Ramos (cell line): ENCODE data around the gene CCR7.

Experiments used
- in situ Hi-C: fragments of 300-500 bp; cut with MboI; formaldehyde crosslinking; loops from one replicate; pipeline ENCODE4 v1.14.3; 2022; ENCODE audit warnings: low sequenced_read_pairs; ENCODE audit not compliant: unreplicated experiment

CCR7 gene

GRCh38 chr17:40538936-40539705, 26.2 kb downstream of the CCR7 start:
- in situ Hi-C loops, result loop anchor here (5.0 to 10.0 kb wide), 2 partner anchors 104 to 177 kb away; partner anchors contain the start of gene GJD3

DNA sequence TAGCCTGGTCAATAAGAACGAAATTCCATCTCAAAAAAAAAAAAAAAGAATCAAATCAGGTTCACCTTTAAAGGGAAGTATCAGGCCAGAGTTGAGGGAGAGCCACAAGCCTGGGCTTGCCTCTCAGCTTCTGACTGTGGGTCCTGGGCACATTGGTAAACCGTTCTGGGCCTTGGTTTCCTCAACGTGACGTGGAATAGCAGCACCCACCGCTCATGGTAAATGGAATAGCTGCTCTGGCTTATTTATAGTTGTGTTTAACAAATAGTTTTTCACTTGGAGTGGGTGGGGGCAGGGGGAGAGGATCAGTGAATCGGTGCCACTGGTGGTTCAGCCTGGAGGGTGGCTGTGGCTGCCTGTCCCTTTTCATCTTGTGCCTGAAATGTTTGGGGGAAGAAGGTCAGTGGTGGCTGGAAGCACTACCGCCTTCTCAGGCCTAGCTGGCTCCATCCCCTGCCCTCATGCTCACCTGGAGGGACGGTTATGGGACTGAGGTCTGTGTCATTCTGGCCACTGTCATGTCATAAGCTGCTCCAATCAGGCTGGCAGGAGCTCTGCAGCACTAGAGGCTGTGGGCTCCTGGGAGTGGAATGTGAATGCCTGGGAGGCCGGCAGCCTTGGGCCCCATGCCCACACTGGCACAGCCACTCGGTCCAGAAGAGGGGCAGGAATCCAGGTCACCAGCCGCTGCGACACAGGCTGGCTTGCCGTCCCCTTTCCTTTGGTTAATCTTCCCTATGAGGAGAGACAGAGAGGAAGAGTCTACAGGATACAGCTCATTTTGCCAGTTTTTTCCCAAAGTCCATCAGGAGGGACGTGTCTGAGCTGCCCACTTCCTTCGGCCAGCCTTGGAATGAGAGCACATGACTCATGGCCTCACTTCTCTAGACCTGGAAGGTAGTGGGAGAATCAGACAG, 27.0 kb downstream of the CCR7 start:
- in situ Hi-C loops, result loop anchor here (5.0 to 10.0 kb wide), 2 partner anchors 103 to 176 kb away; partner anchors contain the start of gene GJD3

GRCh38 chr17:40536295-40537171, 28.7 kb downstream of the CCR7 start:
- in situ Hi-C loops, result loop anchor here (5.0 to 10.0 kb wide), 2 partner anchors 102 to 174 kb away; partner anchors contain the start of gene GJD3

DNA sequence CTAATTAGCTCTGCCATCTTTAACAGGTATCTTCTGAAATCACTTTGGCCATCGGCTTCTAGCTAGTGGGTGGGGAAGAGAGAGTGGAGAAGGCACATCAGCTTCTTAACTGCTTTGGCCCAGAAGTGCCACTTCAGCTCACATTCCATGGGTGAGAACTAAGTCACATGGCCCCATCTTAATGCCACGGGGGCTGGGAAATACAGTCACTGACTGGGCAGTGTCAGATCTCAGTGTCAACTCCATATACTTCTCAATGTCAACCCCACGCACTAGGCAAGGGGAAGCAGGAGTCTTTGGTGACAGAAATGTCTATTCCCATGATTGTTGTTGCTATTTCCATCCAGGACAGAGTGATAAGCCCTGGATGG, 29.4 kb downstream of the CCR7 start:
- in situ Hi-C loops, result loop anchor here (5.0 to 10.0 kb wide), 2 partner anchors 101 to 174 kb away; partner anchors contain the start of gene GJD3

DNA sequence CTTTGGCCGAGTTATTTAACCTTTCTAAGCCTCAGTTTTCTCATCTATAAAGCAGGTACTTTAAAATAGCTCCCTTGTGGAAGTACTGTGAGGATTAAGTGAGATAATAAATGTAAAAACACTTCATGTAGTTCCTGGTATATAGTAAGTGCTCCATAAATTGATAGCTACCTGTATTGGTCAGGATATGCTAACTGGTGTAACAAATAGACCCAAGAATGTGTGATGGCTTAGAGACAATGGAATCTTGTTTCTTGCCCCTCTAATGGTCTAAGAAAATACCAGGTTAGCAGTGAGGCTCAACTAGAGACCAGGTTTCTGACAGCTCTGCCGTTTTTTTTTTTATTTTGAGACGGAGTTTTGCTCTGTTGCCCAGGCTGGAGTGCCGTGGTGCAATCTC, 29.8 kb downstream of the CCR7 start:
- in situ Hi-C loops, result loop anchor here (5.0 to 10.0 kb wide), 2 partner anchors 101 to 173 kb away; partner anchors contain the start of gene GJD3

- in situ Hi-C loops, result loop anchor here (5.0 to 10.0 kb wide), 2 partner anchors 100 to 172 kb away; partner anchors contain the start of gene GJD3
Measured at GRCh38 chr17:40534371-40535189, 30.7 kb downstream of the CCR7 start.

DNA sequence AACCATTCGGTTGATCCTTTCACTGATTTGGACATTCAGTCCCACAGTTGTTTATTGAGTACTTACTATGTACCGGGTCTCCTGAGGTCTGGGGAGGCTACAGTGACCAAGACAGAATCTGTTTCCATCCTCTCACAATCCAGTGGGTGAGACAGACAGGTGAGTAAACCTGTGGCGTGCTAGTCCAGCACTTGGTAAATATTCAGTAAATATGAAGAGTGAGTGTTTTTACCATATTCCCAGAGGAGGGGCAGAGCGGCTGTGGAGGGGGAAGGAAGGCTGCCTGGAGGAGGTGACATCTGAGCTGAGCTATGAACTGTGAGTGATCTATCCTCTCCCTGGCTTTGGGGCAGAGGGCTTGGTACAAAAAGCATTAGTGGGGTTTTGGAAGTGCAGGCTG, 31.4 kb downstream of the CCR7 start:
- in situ Hi-C loops, result loop anchor here (10.0 kb wide), 1 partner anchor 99 kb away; no protein-coding TSS in a partner anchor

DNA sequence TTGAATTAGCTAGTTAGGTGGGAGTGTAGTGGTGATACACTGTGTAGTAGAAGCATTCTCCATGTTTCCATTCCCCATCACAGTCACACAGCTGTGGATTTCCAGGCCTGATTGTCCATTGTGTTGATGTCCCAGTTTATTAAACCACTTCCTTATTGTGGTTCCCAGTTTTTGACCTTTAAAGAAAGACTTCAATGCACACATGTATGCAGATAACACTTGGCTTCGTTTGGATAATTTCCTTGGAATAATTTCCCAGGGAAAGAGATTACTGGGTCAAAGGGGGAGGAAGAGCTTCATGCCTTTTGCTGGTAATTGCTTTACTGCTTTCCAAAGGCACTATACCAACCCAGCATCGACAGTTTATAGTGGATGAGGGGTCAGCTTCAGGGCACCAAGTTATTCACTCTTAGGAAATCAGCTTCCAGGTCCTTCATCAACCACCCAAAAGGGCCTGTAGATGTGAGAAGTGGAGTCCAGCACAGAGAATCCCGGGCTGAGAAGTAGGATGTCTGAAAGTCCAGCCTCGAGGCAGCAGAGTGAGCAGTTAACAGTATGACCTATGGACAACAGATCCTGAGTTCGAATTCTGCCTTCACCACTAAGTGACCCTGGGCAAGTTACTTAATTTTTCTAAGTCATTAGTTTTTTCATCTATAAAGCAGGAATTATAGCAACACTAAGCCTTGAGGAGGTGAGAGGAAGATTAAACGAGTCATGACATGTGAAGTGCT, 32.6 kb downstream of the CCR7 start:
- in situ Hi-C loops, result loop anchor here (10.0 kb wide), 1 partner anchor 98 kb away; no protein-coding TSS in a partner anchor

DNA sequence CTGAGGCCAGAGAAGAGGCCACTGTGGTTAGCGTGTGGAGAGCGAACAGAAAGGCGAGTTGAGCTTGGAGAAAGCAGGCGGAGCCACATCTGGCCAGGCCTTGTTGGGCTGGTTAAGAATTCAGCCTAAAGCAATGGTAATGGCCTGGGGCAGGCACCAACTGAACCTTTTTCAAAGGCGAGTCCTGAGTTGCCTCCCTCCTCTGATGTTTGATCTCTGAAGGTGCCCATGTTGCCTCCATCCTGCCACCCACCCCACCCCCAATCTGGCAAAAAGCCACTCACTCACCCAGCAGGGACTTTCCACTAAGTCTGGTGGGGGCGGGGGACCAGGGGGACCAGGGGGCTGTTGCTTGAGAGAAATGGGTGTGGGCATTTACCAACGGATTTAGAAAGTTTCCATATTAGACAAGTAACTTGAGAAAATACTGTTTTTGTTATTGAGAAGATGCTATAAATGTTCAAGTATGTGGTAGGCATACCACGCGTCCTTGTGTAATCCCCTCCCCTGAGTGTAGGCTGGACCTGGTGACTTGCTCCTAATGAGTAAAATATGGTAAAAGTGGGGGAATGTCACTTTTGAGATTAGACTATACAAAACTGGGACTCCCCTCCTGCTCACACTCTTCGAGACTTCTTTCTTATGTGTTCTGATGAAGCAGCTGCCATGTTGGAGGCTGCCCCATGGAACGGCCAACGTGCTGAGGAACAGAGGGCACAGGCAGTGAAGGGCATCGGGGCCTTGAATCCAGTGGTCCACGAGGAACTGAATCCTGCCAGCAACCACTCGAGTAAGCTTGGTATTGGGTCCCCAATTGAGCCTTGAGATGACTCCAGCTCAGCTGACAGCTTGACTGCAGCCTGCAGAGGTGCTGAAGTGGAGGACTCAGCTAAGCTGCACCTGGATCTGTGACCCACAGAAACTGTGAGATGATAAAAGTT, 34.0 kb downstream of the CCR7 start:
- in situ Hi-C loops, result loop anchor here (10.0 kb wide), 1 partner anchor 97 kb away; no protein-coding TSS in a partner anchor

GRCh38 chr17:40530531-40530994, 34.7 kb downstream of the CCR7 start:
- in situ Hi-C loops, result loop anchor here (10.0 kb wide), 1 partner anchor 96 kb away; no protein-coding TSS in a partner anchor

DNA sequence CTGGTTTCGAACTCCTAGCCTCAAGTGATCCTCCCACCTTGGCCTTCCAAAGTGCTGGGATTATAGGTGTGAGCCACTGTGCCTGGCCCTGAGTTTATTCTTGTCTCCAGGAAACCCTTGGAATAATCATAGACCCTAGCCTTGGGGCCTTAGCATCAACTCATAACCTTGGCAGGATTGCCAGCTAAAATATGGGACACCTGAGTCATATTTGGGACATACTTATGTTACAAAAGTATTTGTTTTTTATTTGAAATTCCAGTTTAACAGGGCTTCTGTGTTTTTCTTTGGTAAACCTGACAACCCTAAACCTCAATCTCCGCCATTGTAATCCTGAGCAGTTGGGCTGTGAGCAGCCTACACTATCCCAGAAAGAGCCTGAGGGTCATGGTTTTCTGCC, 35.3 kb downstream of the CCR7 start:
- in situ Hi-C loops, result loop anchor here (10.0 kb wide), 1 partner anchor 95 kb away; no protein-coding TSS in a partner anchor

DNA sequence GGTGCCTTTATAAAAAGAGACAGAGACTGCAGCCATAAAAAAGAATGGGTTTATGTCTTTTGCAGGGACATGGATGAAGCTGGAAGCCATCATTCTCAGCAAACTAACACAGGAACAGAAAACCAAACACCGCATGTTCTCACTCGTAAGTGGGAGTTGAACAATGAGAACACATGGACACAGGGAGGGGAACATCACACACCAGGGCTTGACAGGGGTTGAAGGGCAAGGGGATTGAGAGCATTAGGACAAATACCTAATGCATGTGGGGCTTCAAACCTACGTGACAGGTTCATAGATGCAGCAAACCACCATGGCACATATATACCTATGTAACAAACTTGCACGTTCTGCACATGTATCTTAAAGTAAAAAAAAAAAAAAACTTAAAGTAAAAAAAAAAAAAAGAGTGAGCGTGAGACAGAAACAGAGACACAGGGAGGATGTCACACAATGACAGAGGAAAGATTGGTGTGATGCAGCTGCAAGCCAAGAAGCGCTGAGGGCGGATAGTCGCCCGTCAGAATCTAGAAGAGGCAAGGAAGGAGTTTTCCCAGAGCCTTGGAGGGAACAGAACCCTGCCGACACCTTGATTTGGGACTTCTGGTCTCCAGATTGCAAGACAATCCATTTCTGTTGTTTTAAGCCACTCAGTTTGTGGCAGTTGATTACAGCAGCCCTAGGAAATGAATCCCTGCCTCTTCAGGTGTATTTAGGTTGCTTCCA, 36.4 kb downstream of the CCR7 start:
- in situ Hi-C loops, result no loop called here

DNA sequence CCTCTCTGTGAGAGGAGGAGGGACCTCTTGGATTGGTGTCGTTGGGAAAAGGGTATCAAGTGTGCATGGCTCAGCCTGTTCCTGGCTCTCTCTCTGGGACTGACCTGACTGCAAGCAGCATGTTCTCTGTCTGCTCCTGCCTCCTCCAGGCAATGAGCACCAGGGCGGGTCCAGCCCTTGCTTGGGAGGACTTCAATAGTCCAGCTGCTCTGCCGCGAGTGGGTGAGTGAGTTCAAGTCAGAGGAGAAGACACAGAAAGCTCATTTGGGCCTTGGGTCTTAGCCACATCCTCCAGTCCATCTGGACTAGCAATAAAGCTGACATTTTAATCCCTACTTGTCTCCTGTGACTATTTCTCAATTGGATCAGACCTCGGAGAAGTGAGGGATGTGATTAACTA, 38.6 kb downstream of the CCR7 start:
- in situ Hi-C loops, result no loop called here

DNA sequence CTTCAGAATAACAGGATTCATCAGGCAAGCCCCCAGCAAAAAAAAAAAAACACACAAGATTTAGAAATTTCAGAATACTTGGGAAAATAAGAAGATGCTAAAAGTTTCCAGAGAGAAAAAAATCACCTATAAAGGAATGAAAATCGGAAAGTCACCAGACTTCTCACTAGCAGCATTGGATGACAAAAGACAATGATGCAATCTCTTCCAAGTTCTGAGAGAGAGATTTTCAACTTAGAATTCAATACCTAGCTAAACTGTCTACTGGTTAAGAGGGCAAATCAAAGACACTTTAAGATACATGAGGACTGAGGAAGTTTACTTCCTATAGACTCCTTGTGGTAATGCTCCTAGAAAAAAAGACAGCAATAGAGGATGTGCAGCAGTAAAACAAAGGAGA, 40.0 kb downstream of the CCR7 start:
- in situ Hi-C loops, result no loop called here

DNA sequence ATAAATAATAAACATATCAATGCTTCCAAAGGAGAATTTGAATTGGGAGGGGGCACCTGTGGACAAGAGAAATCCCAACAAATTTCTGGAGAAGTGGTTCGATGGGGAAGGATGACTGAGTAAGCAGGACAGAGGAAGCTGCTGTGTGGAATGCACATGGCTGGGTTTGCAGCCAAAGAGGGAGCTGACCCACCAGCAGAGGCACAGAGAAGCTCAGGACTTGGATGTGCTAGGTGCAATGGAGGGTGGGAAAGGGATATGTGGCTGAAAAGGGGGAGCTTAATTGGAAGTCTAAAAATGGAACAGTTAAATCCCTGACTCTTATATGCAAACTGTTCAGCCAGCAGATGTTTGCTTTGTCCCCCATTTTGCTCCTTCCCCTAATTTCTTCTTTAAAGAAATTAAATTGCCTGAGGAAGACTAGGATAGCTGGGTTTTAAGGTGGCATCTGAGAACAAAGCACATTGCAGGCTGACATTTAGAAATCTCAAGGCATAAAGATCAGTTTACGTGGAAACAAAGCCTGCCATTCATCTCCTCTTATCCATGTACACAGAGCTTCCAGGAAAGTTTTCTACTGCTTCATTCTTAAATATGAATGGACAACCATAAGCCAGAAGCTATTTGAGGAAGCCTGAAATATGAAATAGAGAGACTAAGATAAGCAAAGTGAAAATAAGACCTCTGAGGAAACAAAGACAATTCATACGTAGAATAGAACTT, 40.9 kb downstream of the CCR7 start:
- in situ Hi-C loops, result no loop called here

DNA sequence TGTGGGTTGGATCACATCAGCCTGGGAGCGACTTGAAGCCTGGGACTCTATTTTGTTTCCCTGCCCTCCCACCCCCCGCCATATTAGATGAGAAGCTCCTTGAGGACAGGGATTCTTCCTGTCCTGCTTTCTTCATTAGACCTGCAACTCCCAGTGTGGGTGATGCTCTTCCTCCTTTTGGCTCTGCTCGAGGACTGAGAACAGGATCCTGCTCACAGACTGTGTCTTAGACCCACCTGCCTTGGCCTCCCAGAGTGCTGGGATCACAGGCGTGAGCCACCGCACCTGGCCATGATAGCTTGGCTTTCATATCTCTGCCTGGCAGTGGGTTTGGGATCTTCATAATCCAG, 42.3 kb downstream of the CCR7 start:
- in situ Hi-C loops, result no loop called here
